ENCODE data around the gene GAPDHS.
A peak's percentile ranks its signal among the peaks of the same experiment; 100 is the strongest.

GAPDHS gene

GRCh38 chr19:35512831-35513627, 20.2 kb upstream of the GAPDHS start:
- Histone ChIP-seq H3K9me3 (ENCODE audit: control insufficient read depth, low read depth, low read length) (no peaks in the 10 kb centered on the region), H3K9ac (ENCODE audit: low read length) (no peak overlapping the region), H3K27me3 (ENCODE audit: control insufficient read depth, insufficient read depth, low read length) (peaks cover 12% of the 10 kb centered on the region), H3K4me3 (ENCODE audit: low read length) (no peak overlapping the region), H3K4me1 (ENCODE audit: control insufficient read depth, low read depth, low read length) (peaks cover 12% of the 10 kb centered on the region), H3K36me3 (ENCODE audit: control insufficient read depth, low read depth, low read length) (peaks cover 5% of the 10 kb centered on the region), H3K27ac (ENCODE audit: low read length) (no peak overlapping the region)

DNA sequence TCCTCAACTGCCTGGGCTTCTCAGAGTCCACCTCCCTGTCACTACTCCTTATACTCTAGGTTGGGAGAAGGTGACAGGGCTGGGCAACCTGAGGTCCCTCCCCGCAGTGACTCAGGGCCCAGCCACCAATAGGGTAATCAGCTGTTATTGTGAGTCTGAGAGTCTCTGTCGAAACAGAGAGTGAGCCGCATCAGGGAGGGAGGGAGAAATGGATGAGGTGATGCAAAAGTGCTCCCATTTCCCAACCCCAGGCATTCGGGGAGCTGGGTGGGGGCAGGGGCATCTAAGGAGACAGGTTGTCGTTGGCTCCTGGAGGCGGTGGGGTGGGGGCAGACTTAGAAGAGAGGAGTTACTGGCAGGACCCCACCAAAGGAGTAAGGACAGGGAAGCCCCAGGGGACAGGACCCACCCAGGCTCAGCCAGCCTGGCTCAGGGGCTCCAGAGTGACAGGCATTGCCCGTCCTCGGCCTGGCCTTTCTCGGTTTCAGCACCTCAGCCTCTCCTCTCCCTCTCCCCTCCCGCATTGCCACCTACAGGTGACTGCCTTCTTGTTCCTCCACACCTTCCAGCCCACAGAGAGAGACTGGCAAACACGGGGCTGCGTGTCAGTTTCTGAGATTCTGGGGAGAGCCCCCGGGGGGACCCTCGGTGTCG, 19.5 kb upstream of the GAPDHS start, which contains the start of gene DMKN:
DMKN (minus strand) TSS at position 22 of the 654 bp plus-strand sequence. CDS start 174 bp downstream, outside the sequence.
- Histone ChIP-seq H3K4me1 (ENCODE audit: control insufficient read depth, low read depth, low read length) (peaks cover 6% of the 10 kb centered on the region), H3K36me3 (ENCODE audit: control insufficient read depth, low read depth, low read length) (no peaks in the 10 kb centered on the region), H3K9ac (ENCODE audit: low read length) (no peak within 1 kb of the TSS), H3K4me3 (ENCODE audit: low read length) (peak within 1 kb of the TSS; percentile 46), H3K27me3 (ENCODE audit: control insufficient read depth, insufficient read depth, low read length) (peaks cover 12% of the 10 kb centered on the region), H3K9me3 (ENCODE audit: control insufficient read depth, low read depth, low read length) (no peaks in the 10 kb centered on the region), H3K27ac (ENCODE audit: low read length) (no peak within 1 kb of the TSS)

DNA sequence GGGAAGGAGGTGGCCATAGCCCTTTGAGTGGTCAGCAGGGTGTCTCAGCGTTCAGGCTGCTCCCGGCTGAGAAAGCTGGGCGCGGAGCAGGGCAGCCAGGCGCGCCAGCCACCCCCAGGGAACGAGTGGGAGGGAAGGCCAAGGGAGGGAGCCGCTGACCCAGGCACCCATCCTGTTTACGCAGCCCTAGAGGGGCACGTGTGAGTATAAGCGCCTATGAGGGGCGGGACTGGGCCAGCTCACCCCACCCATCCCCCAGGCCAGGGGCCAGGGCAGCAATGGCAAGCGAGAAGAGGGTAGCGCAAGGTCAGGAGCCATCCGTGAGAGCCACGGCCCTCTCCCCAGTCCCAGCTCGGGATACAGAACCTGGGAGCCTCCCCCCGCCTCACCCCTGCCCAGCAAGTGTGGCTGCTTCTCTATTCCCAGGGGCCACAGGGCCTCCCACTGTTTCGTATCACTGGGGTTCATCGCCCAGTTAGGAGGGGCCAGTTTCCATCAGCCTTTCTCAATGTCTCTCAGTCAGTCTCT, 18.9 kb upstream of the GAPDHS start:
- H3K27me3 ChIP-seq (ENCODE audit: control insufficient read depth, insufficient read depth, low read length), result peaks cover 12% of the 10 kb centered on the region
- H3K9me3 ChIP-seq (ENCODE audit: control insufficient read depth, low read depth, low read length), result no peaks in the 10 kb centered on the region
- H3K27ac ChIP-seq (ENCODE audit: low read length), result no peak overlapping the region
- peak overlapping the region; percentile 46 for H3K4me3 ChIP-seq (ENCODE audit: low read length)
- peaks cover 6% of the 10 kb centered on the region for H3K4me1 ChIP-seq (ENCODE audit: control insufficient read depth, low read depth, low read length)
- H3K9ac ChIP-seq (ENCODE audit: low read length), result no peak overlapping the region
- no peaks in the 10 kb centered on the region for H3K36me3 ChIP-seq (ENCODE audit: control insufficient read depth, low read depth, low read length)

DNA sequence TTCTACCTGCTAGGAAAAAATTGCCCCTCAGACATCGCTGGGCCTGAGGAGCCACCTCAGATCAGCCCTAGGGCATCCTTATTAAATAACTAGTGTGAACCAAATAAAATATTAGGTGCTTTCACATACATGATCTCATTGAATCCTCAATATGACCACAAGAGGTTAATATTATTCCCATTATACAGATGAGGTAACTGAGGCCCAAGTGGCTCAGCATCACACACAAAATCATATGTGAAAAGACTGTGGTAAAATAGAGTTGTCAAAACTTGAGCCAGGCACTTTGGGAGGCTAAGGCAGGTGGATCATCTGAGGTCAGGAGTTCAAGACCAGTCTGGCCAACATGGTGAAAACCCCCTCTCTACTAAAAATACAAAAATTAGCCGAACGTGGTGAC, 16.9 kb upstream of the GAPDHS start:
- Histone ChIP-seq H3K27me3 (ENCODE audit: control insufficient read depth, insufficient read depth, low read length) (peaks cover 5% of the 10 kb centered on the region), H3K4me3 (ENCODE audit: low read length) (no peak overlapping the region), H3K9ac (ENCODE audit: low read length) (no peak overlapping the region), H3K9me3 (ENCODE audit: control insufficient read depth, low read depth, low read length) (no peaks in the 10 kb centered on the region), H3K4me1 (ENCODE audit: control insufficient read depth, low read depth, low read length) (peaks cover 6% of the 10 kb centered on the region), H3K36me3 (ENCODE audit: control insufficient read depth, low read depth, low read length) (no peaks in the 10 kb centered on the region), H3K27ac (ENCODE audit: low read length) (no peak overlapping the region)

DNA sequence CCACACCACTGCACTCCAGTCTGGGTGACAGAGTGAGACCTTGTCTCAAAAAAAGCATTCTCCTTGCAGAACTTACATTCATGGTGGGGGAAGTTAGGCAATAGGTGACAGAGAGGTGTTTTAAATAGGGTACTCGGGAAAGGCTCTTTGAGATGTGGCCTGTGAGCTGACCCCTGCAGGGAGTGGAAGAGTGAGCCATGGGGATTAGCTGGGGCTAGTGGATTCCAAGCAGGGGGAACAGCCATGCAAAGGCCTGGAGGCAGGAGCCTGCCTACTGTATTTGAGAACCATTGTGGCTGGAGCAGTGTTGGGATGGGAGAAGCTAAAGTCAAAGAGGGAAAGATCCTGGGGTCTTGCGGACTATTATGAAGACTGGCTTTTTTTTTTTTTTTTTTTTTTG, 15.9 kb upstream of the GAPDHS start:
- Histone ChIP-seq H3K4me3 (ENCODE audit: low read length) (no peak overlapping the region), H3K9ac (ENCODE audit: low read length) (no peak overlapping the region), H3K9me3 (ENCODE audit: control insufficient read depth, low read depth, low read length) (no peaks in the 10 kb centered on the region), H3K36me3 (ENCODE audit: control insufficient read depth, low read depth, low read length) (no peaks in the 10 kb centered on the region), H3K27me3 (ENCODE audit: control insufficient read depth, insufficient read depth, low read length) (no peaks in the 10 kb centered on the region), H3K4me1 (ENCODE audit: control insufficient read depth, low read depth, low read length) (peaks cover 6% of the 10 kb centered on the region), H3K27ac (ENCODE audit: low read length) (no peak overlapping the region)

GRCh38 chr19:35518313-35518712, 14.9 kb upstream of the GAPDHS start:
- Histone ChIP-seq H3K4me3 (ENCODE audit: low read length) (no peak overlapping the region), H3K27me3 (ENCODE audit: control insufficient read depth, insufficient read depth, low read length) (no peaks in the 10 kb centered on the region), H3K27ac (ENCODE audit: low read length) (no peak overlapping the region), H3K9ac (ENCODE audit: low read length) (no peak overlapping the region), H3K36me3 (ENCODE audit: control insufficient read depth, low read depth, low read length) (no peaks in the 10 kb centered on the region), H3K9me3 (ENCODE audit: control insufficient read depth, low read depth, low read length) (no peaks in the 10 kb centered on the region), H3K4me1 (ENCODE audit: control insufficient read depth, low read depth, low read length) (peaks cover 5% of the 10 kb centered on the region)

DNA sequence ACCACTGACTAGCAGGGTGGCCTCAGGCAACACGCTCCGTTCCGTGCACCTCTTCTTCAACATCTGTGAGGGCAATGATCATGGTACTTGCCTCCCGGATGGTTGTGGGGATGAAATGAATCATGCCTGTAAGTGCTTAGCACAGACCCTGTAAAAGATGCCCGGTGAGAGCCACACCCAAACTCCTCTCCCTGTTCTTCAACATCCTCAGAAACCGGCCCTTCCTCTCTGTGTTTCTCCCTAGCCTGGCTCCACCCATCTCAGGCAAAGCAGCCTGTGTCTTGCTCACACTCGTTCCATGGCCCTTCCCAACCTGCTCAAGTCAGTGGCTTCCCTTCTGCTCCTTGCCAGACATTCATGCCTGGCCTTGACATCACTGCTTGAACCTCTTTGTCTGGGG, 14.0 kb upstream of the GAPDHS start:
- no peaks in the 10 kb centered on the region for H3K27me3 ChIP-seq (ENCODE audit: control insufficient read depth, insufficient read depth, low read length)
- H3K36me3 ChIP-seq (ENCODE audit: control insufficient read depth, low read depth, low read length), result no peaks in the 10 kb centered on the region
- H3K9ac ChIP-seq (ENCODE audit: low read length), result no peak overlapping the region
- H3K4me1 ChIP-seq (ENCODE audit: control insufficient read depth, low read depth, low read length), result peaks cover 7% of the 10 kb centered on the region
- no peak overlapping the region for H3K4me3 ChIP-seq (ENCODE audit: low read length)
- H3K9me3 ChIP-seq (ENCODE audit: control insufficient read depth, low read depth, low read length), result no peaks in the 10 kb centered on the region
- H3K27ac ChIP-seq (ENCODE audit: low read length), result no peak overlapping the region

- no peak overlapping the region for H3K4me3 ChIP-seq (ENCODE audit: low read length)
These were observed 12.0 kb upstream of the GAPDHS start for GRCh38 chr19:35521124-35521743.

GRCh38 chr19:35522745-35523327, 10.4 kb upstream of the GAPDHS start:
- Histone ChIP-seq H3K9ac (ENCODE audit: low read length) (no peak overlapping the region), H3K36me3 (ENCODE audit: control insufficient read depth, low read depth, low read length) (no peaks in the 10 kb centered on the region), H3K4me1 (ENCODE audit: control insufficient read depth, low read depth, low read length) (peaks cover 14% of the 10 kb centered on the region), H3K27me3 (ENCODE audit: control insufficient read depth, insufficient read depth, low read length) (peaks cover 6% of the 10 kb centered on the region), H3K4me3 (ENCODE audit: low read length) (no peak overlapping the region), H3K27ac (ENCODE audit: low read length) (no peak overlapping the region), H3K9me3 (ENCODE audit: control insufficient read depth, low read depth, low read length) (no peaks in the 10 kb centered on the region)

More at GRCh38 chr19:35521124-35521743, 12.0 kb upstream of the GAPDHS start:
- peaks cover 14% of the 10 kb centered on the region for H3K4me1 ChIP-seq (ENCODE audit: control insufficient read depth, low read depth, low read length)
- H3K36me3 ChIP-seq (ENCODE audit: control insufficient read depth, low read depth, low read length), result no peaks in the 10 kb centered on the region
- H3K27me3 ChIP-seq (ENCODE audit: control insufficient read depth, insufficient read depth, low read length), result peaks cover 6% of the 10 kb centered on the region
- no peak overlapping the region for H3K27ac ChIP-seq (ENCODE audit: low read length)
- no peak overlapping the region for H3K9ac ChIP-seq (ENCODE audit: low read length)
- no peaks in the 10 kb centered on the region for H3K9me3 ChIP-seq (ENCODE audit: control insufficient read depth, low read depth, low read length)

DNA sequence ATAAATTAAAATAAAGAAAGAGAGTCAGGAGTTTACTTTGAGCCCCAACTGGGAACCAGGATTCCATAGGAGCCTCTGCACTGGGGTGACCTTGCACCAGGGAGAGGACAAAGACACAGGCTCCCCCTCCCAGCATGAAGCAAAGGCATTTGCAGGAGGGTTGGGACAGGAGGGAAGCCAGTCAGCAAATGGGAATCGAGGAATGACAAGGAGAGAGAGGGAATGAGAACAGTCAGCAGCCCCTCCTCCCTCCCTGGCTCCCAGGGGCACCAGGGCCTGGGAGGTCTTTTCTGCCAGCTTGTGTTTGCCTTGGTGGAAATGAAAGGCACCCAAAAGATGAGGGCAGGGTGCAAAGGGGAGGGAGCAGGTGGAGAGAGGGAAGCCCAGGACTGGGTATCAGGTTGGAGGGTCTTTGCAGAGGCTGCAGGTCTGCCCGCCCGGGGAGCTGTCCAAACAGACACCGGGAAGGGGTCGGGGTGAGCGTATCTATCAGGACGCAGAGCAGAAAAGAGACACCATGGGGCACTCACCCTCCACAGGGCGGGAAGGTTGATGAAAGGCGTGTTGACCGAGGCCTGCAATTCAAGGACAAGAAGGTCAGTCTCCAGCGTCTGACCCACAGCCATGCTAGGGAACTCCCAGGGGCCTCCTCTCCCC, 8.9 kb upstream of the GAPDHS start:
- H3K9me3 ChIP-seq (ENCODE audit: control insufficient read depth, low read depth, low read length), result no peaks in the 10 kb centered on the region
- H3K36me3 ChIP-seq (ENCODE audit: control insufficient read depth, low read depth, low read length), result no peaks in the 10 kb centered on the region
- H3K27me3 ChIP-seq (ENCODE audit: control insufficient read depth, insufficient read depth, low read length), result peaks cover 6% of the 10 kb centered on the region
- H3K9ac ChIP-seq (ENCODE audit: low read length), result peak overlapping the region; percentile 10
- peaks cover 14% of the 10 kb centered on the region for H3K4me1 ChIP-seq (ENCODE audit: control insufficient read depth, low read depth, low read length)
- peak overlapping the region; percentile 12 for H3K4me3 ChIP-seq (ENCODE audit: low read length)
- H3K27ac ChIP-seq (ENCODE audit: low read length), result no peak overlapping the region

DNA sequence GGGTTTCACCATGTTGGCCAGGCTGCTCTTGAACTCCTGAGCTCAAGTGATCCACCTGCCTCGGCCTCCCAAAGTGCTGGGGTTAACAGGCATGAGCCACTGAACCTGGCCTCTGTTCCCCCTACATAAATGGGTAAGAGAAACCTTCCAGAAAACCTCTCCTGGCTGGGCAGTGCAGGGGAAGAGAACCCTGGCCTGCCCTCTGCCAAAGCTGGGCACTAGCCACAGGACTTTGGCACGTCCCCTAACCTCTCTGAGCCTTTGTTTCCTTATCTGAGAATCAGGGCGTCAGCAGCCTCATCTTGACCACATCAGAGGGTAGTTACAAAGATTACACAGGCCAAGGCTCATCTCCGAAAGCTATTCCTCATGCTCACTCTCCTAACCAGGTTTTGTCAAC, 7.4 kb upstream of the GAPDHS start:
- Histone ChIP-seq H3K27me3 (ENCODE audit: control insufficient read depth, insufficient read depth, low read length) (peaks cover 6% of the 10 kb centered on the region), H3K36me3 (ENCODE audit: control insufficient read depth, low read depth, low read length) (no peaks in the 10 kb centered on the region), H3K4me3 (ENCODE audit: low read length) (no peak overlapping the region), H3K4me1 (ENCODE audit: control insufficient read depth, low read depth, low read length) (peaks cover 14% of the 10 kb centered on the region), H3K27ac (ENCODE audit: low read length) (no peak overlapping the region), H3K9me3 (ENCODE audit: control insufficient read depth, low read depth, low read length) (no peaks in the 10 kb centered on the region), H3K9ac (ENCODE audit: low read length) (no peak overlapping the region)
